Type B pancreatic cell (in vitro differentiated cells): ENCODE results near the gene IL3RA. TPM values are rescaled to one million over a fixed set of nuclear protein-coding genes. Genes with fewer than 3 reads are reported as not detected.

Experiments
- DNase-seq: peaks from one replicate; pipeline ENCODE4 v3.0.0; 2021; ENCODE audit warnings: mixed read lengths; ENCODE audit not compliant: unreplicated experiment; ENCODE audit errors: extremely low spot score
- H3K27ac Mint-ChIP-seq: 2 replicates; pipeline ENCODE4 v1.8.0; 2021; ENCODE audit warnings: mild to moderate bottlenecking, mixed read lengths
- H3K27me3 Mint-ChIP-seq: 2 replicates; pipeline ENCODE4 v1.8.0; 2021; ENCODE audit warnings: mixed read lengths
- H3K36me3 Mint-ChIP-seq: 2 replicates; pipeline ENCODE4 v1.8.0; 2021; ENCODE audit warnings: mixed read lengths
- H3K4me1 Mint-ChIP-seq: one replicate; pipeline ENCODE4 v1.8.0; 2021; ENCODE audit warnings: mixed read lengths; ENCODE audit not compliant: unreplicated experiment
- H3K4me3 Mint-ChIP-seq: 2 replicates; pipeline ENCODE4 v1.8.0; 2021; ENCODE audit warnings: mild to moderate bottlenecking, mixed read lengths
- H3K9me3 Mint-ChIP-seq: 2 replicates; pipeline ENCODE4 v1.8.0; 2021; ENCODE audit warnings: mixed read lengths
- total RNA-seq: library from RNA; stranded (reverse); gene quantifications from 2 replicates; pipeline ENCODE4 v1.2.1, GENCODE V29; 2021; ENCODE audit warnings: low replicate concordance
- TF ChIP-seq, protein P1 (sequence below): fragments of 200-600 bp; sonication (generic); conservative IDR thresholded peaks from 2 replicates; pipeline ENCODE4 v1.5.0; 2021; ENCODE audit warnings: antibody characterized with exemption, mild to moderate bottlenecking

Gene IL3RA
- total RNA-seq, 1 donor from 2014 or later, result not detected

DNA sequence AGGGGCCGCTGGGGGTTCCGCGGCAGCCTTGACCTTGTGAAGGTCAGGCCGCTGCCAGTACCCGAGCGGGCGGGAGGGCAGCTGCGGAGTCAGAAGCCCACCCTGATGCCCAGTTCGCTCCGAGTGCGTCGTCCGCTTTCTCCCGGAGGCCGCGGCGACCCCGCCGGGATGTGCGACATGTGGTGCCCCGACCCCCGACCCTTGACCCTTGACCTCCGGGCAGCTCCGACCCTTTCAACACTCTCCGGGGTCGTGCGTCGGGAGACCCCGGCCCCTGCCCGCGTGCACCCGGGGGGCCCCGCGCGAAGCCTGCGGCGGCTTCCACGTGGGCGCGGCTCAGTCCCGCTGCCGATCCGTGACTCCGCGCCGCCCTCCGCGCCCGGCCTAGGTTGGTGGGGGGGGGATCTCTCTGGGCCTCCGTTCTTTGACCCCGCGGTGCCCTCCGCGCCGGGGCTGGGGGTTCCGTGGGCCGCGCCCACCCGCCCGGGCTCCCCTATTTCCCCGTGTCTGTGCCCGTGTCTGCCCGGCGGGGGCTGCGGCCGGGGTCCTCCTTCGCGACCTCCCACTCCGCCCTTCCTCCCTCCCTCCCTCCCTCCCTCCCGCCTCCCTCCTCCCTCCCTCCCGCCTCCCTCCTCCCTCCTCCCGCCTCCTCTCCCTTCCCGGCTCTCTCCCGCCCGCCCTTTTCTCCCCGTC, 55.9 kb downstream of the IL3RA start:
- H3K27me3 Mint-ChIP-seq, result no peaks in the 10 kb centered on the region
- peaks cover 11% of the 10 kb centered on the region for H3K4me1 Mint-ChIP-seq
- H3K9me3 Mint-ChIP-seq, result no peaks in the 10 kb centered on the region
- TF ChIP-seq, protein P1, sequence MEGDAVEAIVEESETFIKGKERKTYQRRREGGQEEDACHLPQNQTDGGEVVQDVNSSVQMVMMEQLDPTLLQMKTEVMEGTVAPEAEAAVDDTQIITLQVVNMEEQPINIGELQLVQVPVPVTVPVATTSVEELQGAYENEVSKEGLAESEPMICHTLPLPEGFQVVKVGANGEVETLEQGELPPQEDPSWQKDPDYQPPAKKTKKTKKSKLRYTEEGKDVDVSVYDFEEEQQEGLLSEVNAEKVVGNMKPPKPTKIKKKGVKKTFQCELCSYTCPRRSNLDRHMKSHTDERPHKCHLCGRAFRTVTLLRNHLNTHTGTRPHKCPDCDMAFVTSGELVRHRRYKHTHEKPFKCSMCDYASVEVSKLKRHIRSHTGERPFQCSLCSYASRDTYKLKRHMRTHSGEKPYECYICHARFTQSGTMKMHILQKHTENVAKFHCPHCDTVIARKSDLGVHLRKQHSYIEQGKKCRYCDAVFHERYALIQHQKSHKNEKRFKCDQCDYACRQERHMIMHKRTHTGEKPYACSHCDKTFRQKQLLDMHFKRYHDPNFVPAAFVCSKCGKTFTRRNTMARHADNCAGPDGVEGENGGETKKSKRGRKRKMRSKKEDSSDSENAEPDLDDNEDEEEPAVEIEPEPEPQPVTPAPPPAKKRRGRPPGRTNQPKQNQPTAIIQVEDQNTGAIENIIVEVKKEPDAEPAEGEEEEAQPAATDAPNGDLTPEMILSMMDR, result no peak
- H3K27ac Mint-ChIP-seq, result peak overlapping the region; percentile 90
- peaks cover 19% of the 10 kb centered on the region for H3K36me3 Mint-ChIP-seq
- peak overlapping the region; percentile 92 for H3K4me3 Mint-ChIP-seq
- peak; percentile 84 for DNase-seq

DNA sequence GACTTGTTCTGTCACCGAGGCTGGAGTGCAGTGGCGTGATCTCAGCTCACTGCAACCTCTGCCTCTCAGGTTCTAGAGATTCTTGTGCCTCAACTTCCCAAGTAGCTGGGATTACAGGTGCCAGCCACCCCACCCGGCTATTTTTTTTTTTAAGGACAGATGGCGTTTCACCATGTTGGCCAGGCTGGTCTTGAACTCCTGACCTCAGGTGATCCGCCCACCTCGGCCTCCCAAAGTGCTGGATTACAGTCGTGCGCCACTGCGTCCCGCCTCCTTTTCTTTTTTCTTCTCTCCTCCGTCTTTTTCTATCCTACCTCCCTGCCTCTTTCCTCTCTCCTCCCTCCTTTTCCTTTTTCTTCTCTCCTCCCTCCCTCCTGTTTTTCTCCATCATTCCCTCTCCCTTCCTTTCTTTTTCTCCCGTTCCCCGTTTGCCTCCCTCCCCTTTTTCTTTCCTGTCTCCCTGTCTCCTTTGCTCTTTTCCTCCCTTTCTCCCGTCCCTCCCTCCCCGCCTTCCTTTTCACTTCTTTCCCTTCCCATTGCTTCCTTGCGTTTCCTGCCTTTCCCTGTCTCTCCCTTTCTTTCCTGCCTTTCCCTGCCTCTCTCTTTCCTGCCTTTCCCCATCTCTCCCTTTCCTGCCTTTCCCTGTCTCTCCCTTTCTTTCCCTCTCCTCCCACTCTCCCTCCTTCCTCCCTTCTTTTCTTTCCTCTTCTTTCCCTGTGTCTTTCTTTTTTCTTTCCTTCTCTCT, 57.5 kb downstream of the IL3RA start:
- H3K27ac Mint-ChIP-seq, result peak overlapping the region; percentile 90
- H3K4me3 Mint-ChIP-seq, result peak overlapping the region; percentile 89
- DNase-seq, result no peak

DNA sequence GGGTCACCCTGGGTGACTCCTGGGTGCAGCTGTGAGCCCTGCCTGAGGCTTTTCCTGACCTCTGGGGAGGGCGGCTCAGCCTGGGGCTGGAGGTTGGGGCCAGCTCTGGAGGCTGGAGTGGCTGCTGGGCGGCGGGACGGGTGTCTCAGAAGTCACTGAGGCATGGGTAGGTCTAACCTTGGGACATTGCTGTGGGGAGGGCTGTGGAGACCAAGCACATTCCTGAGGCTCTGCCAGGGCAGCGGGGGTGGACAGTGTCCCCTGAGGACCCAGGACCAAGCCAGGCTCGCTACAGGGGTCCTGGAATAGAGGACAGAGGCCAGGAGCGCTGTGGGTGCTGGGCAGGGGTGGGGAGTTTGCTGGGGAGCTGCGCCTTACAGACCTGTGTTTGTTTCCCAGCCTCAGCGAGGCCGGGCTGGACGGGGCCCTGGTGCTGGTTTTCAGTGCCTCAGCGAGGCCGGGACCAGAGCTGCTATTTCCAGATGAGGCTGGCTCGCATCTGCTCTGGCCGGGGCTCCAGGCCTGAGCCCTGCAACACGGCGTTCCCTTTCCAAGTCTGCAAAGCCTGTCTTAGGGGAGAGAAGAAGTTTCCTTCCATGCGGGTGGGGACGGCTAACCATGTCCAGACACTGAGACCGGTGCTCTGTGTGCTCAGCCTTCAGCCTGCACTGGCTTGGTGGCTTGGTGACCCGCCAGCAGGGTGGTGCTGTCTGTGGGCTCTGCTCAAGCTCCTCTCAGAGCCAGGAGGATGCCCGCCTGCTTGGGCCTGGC, 58.3 kb downstream of the IL3RA start:
- Mint-ChIP-seq H3K36me3 (peaks cover 12% of the 10 kb centered on the region), H3K27ac (peak overlapping the region; percentile 28), H3K4me3 (peak overlapping the region; percentile 89), H3K27me3 (no peaks in the 10 kb centered on the region), H3K9me3 (no peaks in the 10 kb centered on the region), H3K4me1 (peaks cover 11% of the 10 kb centered on the region)
- TF ChIP-seq, protein P1, result no peak
- no peak for DNase-seq

More for the DNA sequence above, 57.5 kb downstream of the IL3RA start:
- Mint-ChIP-seq H3K27me3 (no peaks in the 10 kb centered on the region), H3K36me3 (peaks cover 12% of the 10 kb centered on the region), H3K4me1 (peaks cover 11% of the 10 kb centered on the region), H3K9me3 (no peaks in the 10 kb centered on the region)
- TF ChIP-seq, protein P1, result no peak

DNA sequence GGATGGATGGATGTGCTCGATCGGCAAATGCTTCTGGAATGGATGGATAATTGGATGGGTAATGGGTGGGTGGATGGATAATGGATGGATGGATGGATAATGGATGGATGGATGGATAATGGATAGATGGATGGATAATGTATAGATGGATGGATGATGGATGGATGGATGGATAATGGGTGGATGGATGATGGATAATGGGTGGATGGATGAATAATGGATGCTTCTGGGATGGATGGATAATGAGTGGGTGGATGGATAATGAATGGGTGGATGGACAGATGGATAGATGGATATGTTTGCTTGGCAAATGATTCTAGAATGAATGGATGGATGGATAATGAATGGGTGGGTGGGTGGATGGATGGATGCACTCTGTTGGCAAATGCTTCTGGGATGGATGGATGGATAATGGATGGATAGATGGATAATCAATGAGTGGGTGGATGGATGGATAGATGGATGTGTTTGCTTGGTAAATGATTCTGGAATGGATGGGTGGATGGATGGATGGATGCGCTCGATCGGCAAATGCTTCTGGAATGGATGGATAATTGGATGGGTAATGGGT, 59.1 kb downstream of the IL3RA start:
- peaks cover 12% of the 10 kb centered on the region for H3K36me3 Mint-ChIP-seq
- TF ChIP-seq, protein P1, result no peak
- H3K9me3 Mint-ChIP-seq, result no peaks in the 10 kb centered on the region
- no peak for DNase-seq
- peaks cover 11% of the 10 kb centered on the region for H3K4me1 Mint-ChIP-seq
- H3K4me3 Mint-ChIP-seq, result peak overlapping the region; percentile 55
- H3K27me3 Mint-ChIP-seq, result no peaks in the 10 kb centered on the region
- H3K27ac Mint-ChIP-seq, result peak overlapping the region; percentile 28

DNA sequence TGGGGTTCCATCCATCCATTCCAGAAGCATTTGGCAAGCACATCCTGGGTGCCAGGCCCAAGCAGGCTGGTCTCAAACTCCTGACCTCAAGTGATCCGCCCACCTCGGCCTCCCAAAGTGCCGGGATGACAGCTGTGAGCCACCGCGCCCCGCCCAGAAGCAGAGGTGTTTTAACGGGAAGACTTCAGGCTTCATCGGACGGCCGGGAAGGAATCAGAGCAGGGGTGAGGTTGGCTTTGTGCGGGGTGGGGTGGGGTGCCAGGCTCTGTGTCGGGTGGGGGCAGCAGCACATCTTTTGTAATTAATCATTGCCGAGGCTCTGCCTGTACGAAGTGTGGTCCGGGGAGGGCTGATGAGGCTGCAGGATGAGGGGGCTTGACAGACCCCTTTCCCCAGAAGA, 60.4 kb downstream of the IL3RA start:
- H3K4me1 Mint-ChIP-seq, result peaks cover 11% of the 10 kb centered on the region

More for the DNA sequence above, 60.4 kb downstream of the IL3RA start:
- no peaks in the 10 kb centered on the region for H3K9me3 Mint-ChIP-seq
- no peak overlapping the region for H3K27ac Mint-ChIP-seq
- no peak for DNase-seq
- no peak overlapping the region for H3K4me3 Mint-ChIP-seq
- TF ChIP-seq, protein P1, result no peak
- no peaks in the 10 kb centered on the region for H3K27me3 Mint-ChIP-seq
- peaks cover 12% of the 10 kb centered on the region for H3K36me3 Mint-ChIP-seq
